Vagina (tissue), 2 donors: ENCODE measurements around the gene MST1R.

Experiments
- CTCF ChIP-seq, 3 experiments: fragments of 450-650 bp in 2 of 3; fragments of 200-600 bp in 1 of 3; sonication (generic) in 1 of 3; IDR thresholded peaks; one replicate each; pipeline ENCODE4 v1.5.1; 2017 to 2019; ENCODE audit warnings: antibody characterized with exemption in 3 of 3, mild to moderate bottlenecking in 2 of 3, moderate library complexity in 2 of 3
- POLR2A ChIP-seq, 2 donors: fragments of 450-650 bp; IDR thresholded peaks; one replicate each; pipeline ENCODE4 v1.6.1; 2017; ENCODE audit warnings: antibody characterized with exemption in 2 of 2, mild to moderate bottlenecking in 2 of 2, moderate library complexity in 2 of 2

- TF ChIP-seq POLR2A (IDR thresholded peaks at IDR 0.05) (no peak), CTCF (IDR thresholded peaks at IDR 0.05) (no peak)
Observed at GRCh38 chr3:49901366-49902339, 2.0 kb downstream of the MST1R start.
